ENCODE measurements around the gene WIF1. TPM values are rescaled to one million over a fixed set of nuclear protein-coding genes. Genes with fewer than 3 reads are reported as not detected.

WIF1 gene
- polyA plus RNA-seq, 3 donors = not detected

GRCh38 chr12:65157091-65157490 is 36.0 kb upstream of the WIF1 start:
- peak overlapping the region in 1 of 2 donors; percentile 69 for H3K27ac ChIP-seq (ENCODE audit: low read depth in 1 of 2, low read length in 2 of 2)

DNA sequence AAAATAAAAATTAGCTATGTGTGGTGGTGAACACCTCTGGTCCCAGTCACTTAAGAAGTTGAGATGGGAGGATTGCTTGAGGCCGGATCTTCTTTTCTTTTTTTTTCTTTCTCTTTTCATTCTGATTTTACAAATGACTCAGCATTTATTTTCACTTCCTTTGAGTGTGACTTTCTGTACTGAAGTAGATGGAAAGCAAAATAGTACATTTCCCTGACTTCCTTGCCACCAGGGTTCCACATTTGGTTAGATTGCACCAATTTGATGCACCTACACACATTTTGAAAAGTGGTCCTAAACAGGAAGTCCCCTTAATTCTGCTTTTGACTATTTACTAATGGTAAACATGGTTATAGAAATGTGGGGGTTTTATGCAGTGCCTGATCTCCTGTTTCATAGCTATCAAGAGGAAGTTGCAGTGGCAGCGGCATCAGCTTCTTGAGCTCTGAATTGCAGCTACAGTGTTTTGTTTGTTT is 35.3 kb upstream of the WIF1 start:
- peak overlapping the region in 1 of 2 donors; percentile 69 for H3K27ac ChIP-seq (ENCODE audit: low read depth in 1 of 2, low read length in 2 of 2)
- H3K4me3 ChIP-seq (replicated peaks in 1 of 3; ENCODE audit: low read depth in 2 of 3, low read length in 3 of 3) = peak overlapping the region; percentile 27 to 69 (median 54)
- DNase-seq = peak; percentile 11 to 48 (median 34)
- WGBS (ENCODE audit: insufficient coverage) = 0% methylated on average over 1 of the region's 2 CpGs
- TF ChIP-seq, protein P1, sequence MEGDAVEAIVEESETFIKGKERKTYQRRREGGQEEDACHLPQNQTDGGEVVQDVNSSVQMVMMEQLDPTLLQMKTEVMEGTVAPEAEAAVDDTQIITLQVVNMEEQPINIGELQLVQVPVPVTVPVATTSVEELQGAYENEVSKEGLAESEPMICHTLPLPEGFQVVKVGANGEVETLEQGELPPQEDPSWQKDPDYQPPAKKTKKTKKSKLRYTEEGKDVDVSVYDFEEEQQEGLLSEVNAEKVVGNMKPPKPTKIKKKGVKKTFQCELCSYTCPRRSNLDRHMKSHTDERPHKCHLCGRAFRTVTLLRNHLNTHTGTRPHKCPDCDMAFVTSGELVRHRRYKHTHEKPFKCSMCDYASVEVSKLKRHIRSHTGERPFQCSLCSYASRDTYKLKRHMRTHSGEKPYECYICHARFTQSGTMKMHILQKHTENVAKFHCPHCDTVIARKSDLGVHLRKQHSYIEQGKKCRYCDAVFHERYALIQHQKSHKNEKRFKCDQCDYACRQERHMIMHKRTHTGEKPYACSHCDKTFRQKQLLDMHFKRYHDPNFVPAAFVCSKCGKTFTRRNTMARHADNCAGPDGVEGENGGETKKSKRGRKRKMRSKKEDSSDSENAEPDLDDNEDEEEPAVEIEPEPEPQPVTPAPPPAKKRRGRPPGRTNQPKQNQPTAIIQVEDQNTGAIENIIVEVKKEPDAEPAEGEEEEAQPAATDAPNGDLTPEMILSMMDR (IDR thresholded peaks at IDR 0.05) = no peak
- Mint-ChIP-seq H3K4me3 (peak overlapping the region; percentile 28 to 82), H3K27me3 (ENCODE audit: low read depth in 3 of 3) (peaks cover 1 to 5% (median 4%) of the 10 kb centered on the region in 3 donors), H3K9me3 (no peaks in the 10 kb centered on the region), H3K36me3 (no peaks in the 10 kb centered on the region), H3K4me1 (peaks cover 17% of the 10 kb centered on the region), H3K27ac (peak overlapping the region; percentile 49 to 86 (median 80))
- H3K36me3 ChIP-seq (replicated peaks in 1 of 2; ENCODE audit: control insufficient read depth in 1 of 2, insufficient read depth in 2 of 2, low read length in 2 of 2) = no peaks in the 10 kb centered on the region
- H3K9me3 ChIP-seq (replicated peaks in 1 of 2; ENCODE audit: control insufficient read depth in 1 of 2, insufficient read depth in 1 of 2, low read length in 2 of 2) = no peaks in the 10 kb centered on the region
- intact Hi-C loops (cut with micrococcal nuclease) = no loop called here
- H3K4me1 ChIP-seq (ENCODE audit: control insufficient read depth in 1 of 2, insufficient read depth in 2 of 2, low read length in 2 of 2) = peaks cover 17% of the 10 kb centered on the region in 2 donors
- no peaks in the 10 kb centered on the region for H3K27me3 ChIP-seq (ENCODE audit: control insufficient read depth in 2 of 2, insufficient read depth in 2 of 2, low read length in 2 of 2)
- H4K20me1 ChIP-seq (ENCODE audit: insufficient read depth, low read length) = no peaks in the 10 kb centered on the region
- H3K9ac ChIP-seq (ENCODE audit: insufficient read depth, low read length, poor library complexity, severe bottlenecking) = no peak overlapping the region
- H3K4me2 ChIP-seq (replicated peaks; ENCODE audit: extremely low read depth, low read length, poor library complexity, severe bottlenecking) = peak overlapping the region; percentile 78
- H3K79me2 ChIP-seq (ENCODE audit: insufficient read depth, low read length) = no peaks in the 10 kb centered on the region
- peak overlapping the region; percentile 72 for H2AFZ ChIP-seq (ENCODE audit: insufficient read depth, low read depth, low read length, poor library complexity, severe bottlenecking)

More at GRCh38 chr12:65157091-65157490, 36.0 kb upstream of the WIF1 start:
- no peak for DNase-seq
- Histone ChIP-seq H3K36me3 (replicated peaks in 1 of 2; ENCODE audit: control insufficient read depth in 1 of 2, insufficient read depth in 2 of 2, low read length in 2 of 2) (no peaks in the 10 kb centered on the region), H3K4me1 (ENCODE audit: control insufficient read depth in 1 of 2, insufficient read depth in 2 of 2, low read length in 2 of 2) (peaks cover 17% of the 10 kb centered on the region in 2 donors), H3K9me3 (replicated peaks in 1 of 2; ENCODE audit: control insufficient read depth in 1 of 2, insufficient read depth in 1 of 2, low read length in 2 of 2) (no peaks in the 10 kb centered on the region), H3K4me3 (replicated peaks in 1 of 3; ENCODE audit: low read depth in 2 of 3, low read length in 3 of 3) (peak overlapping the region in 1 of 3 experiments; percentile 69), H4K20me1 (ENCODE audit: insufficient read depth, low read length) (no peaks in the 10 kb centered on the region), H3K4me2 (replicated peaks; ENCODE audit: extremely low read depth, low read length, poor library complexity, severe bottlenecking) (peak overlapping the region; percentile 78), H3K9ac (ENCODE audit: insufficient read depth, low read length, poor library complexity, severe bottlenecking) (no peak overlapping the region), H2AFZ (ENCODE audit: insufficient read depth, low read depth, low read length, poor library complexity, severe bottlenecking) (peak overlapping the region; percentile 72), H3K79me2 (ENCODE audit: insufficient read depth, low read length) (no peaks in the 10 kb centered on the region), H3K27me3 (ENCODE audit: control insufficient read depth in 2 of 2, insufficient read depth in 2 of 2, low read length in 2 of 2) (no peaks in the 10 kb centered on the region)
- Mint-ChIP-seq H3K9me3 (no peaks in the 10 kb centered on the region), H3K4me1 (peaks cover 17% of the 10 kb centered on the region), H3K36me3 (no peaks in the 10 kb centered on the region), H3K27ac (peak overlapping the region in 6 of 7 donors; percentile 49 to 86 (median 82)), H3K4me3 (peak overlapping the region; percentile 28 to 82), H3K27me3 (ENCODE audit: low read depth in 3 of 3) (peaks cover 1 to 5% (median 2%) of the 10 kb centered on the region in 3 donors)
- TF ChIP-seq, protein P1 (IDR thresholded peaks at IDR 0.05) = no peak
- 77% methylated on average over 2 of the region's 4 CpGs for WGBS (ENCODE audit: insufficient coverage)
- intact Hi-C loops (cut with micrococcal nuclease) = no loop called here
